Measurements from ENCODE around the gene ETFBKMT. TPM values are rescaled to one million over a fixed set of nuclear protein-coding genes. Genes with fewer than 3 reads are reported as not detected.
"Not testable (repeated sequence)": the region's sequence is repeated elsewhere in the genome, so short reads cannot be mapped to it uniquely, and the experiment has no call there.

ETFBKMT gene
- total RNA-seq, 4 donors from 2014 or later: 1.6 to 7.9 (median 2.9) TPM

DNA sequence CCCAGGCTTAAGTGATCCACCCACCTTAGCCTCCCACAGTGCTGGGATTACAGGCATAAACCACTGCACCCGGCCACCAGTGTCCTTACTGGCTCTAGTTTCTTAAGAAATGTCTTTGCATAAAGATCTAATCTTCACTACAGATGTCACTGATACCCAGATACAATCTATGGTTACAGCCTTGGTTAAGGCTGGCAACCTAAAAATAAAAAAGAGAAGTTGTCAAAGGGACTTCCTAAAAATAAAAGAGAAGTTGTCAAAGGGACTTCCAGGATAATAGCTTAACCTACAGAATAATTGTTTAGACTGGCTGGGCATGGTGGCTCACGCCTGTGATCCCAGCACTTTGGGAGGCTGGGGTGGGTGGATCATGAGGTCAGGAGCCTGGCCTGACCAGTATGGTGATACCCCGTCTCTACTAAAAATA lies 27.6 kb downstream of the ETFBKMT start:
- no peak for DNase-seq (ENCODE audit: low spot score in 2 of 2)
- 84 to 85% methylated on average over 3 of the region's 3 CpGs for WGBS, 2 donors
- no peaks in the 10 kb centered on the region for H3K27me3 ChIP-seq
- no peaks in the 10 kb centered on the region for H3K4me1 ChIP-seq
- no peak overlapping the region for H3K27ac ChIP-seq
- peaks cover 0 to 89% (median 6%) of the 10 kb centered on the region in 3 donors for H3K36me3 ChIP-seq
- H3K4me3 ChIP-seq: no peak overlapping the region
- TF ChIP-seq POLR2A (IDR thresholded peaks at IDR 0.05) (no peak), EP300 (IDR thresholded peaks at IDR 0.05) (no peak)
- TF ChIP-seq, protein P1, sequence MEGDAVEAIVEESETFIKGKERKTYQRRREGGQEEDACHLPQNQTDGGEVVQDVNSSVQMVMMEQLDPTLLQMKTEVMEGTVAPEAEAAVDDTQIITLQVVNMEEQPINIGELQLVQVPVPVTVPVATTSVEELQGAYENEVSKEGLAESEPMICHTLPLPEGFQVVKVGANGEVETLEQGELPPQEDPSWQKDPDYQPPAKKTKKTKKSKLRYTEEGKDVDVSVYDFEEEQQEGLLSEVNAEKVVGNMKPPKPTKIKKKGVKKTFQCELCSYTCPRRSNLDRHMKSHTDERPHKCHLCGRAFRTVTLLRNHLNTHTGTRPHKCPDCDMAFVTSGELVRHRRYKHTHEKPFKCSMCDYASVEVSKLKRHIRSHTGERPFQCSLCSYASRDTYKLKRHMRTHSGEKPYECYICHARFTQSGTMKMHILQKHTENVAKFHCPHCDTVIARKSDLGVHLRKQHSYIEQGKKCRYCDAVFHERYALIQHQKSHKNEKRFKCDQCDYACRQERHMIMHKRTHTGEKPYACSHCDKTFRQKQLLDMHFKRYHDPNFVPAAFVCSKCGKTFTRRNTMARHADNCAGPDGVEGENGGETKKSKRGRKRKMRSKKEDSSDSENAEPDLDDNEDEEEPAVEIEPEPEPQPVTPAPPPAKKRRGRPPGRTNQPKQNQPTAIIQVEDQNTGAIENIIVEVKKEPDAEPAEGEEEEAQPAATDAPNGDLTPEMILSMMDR (IDR thresholded peaks at IDR 0.05): no peak
- H3K9me3 ChIP-seq: peaks cover 0 to 23% (median 0%) of the 10 kb centered on the region in 4 donors

DNA sequence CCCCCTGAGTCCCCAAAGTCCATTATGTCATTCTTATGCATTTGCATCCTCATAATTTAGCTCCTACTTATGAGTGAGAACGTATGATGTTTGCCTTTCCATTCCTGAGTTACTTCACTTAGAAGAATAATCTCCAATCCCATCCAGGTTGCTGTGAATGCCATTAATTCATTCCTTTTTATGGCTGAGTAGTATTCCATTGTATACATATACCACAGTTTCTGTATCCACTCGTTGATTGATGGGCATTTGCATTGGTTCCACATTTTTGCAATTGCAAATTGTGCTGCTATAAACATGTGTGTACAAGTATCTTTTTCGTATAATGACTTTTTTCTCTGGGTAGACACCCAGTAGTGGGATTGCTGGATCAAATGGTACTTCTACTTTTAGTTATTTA lies 30.4 kb downstream of the ETFBKMT start:
- not testable (repeated sequence) for DNase-seq (ENCODE audit: low spot score in 2 of 2); H3K9me3 ChIP-seq; H3K27ac ChIP-seq; H3K4me3 ChIP-seq; H3K27me3 ChIP-seq; H3K4me1 ChIP-seq
- 94 to 97% methylated on average over 3 of the region's 3 CpGs for WGBS, 2 donors
- peaks cover 0 to 94% (median 0%) of the 10 kb centered on the region in 3 donors for H3K36me3 ChIP-seq

DNA sequence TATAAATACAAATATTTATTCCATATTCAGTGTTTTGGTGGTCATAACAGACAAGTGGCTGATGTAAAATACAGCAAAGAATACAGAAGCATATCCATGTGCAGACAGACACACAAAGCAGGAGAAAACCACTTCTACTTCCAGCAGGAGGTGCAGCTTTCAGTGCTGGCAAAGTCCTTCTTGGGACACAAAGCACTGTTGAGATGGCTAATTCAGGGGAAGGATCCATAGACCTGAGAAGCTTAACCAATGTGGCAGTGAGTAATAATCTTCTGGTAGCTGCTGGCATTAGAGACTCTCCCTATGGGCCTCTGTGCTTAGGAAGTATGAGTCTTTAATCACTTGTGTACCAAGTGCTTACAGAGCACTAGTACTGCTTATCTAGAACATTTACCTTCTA lies 42.6 kb downstream of the ETFBKMT start:
- no peak overlapping the region for H3K4me3 ChIP-seq
- no peaks in the 10 kb centered on the region for H3K27me3 ChIP-seq
- no peaks in the 10 kb centered on the region for H3K4me1 ChIP-seq
- DNase-seq (ENCODE audit: low spot score in 2 of 2): no peak
- TF ChIP-seq POLR2A (IDR thresholded peaks at IDR 0.05) (no peak), EP300 (IDR thresholded peaks at IDR 0.05) (no peak)
- H3K36me3 ChIP-seq: peaks cover 0 to 48% (median 0%) of the 10 kb centered on the region in 3 donors
- H3K27ac ChIP-seq: no peak overlapping the region
- H3K9me3 ChIP-seq: no peaks in the 10 kb centered on the region

DNA sequence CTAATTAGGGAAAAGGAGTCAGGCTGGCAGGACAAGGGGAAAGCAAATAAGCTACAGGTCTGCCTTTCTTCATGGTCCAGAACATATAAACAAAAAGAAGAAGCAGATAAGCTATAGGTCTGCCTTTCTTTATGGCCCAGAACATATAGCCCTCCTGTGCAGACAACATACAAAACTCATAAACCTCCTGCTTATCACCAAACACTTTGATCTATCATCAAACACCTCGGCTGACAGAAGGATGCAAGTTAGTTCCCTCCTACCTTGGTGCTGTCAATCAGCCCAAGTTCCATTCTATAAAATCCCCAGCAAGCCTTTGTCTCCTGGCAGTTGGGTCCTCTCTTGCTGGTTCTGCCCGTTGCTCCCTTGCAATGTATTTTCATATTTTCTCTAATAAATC lies 46.1 kb downstream of the ETFBKMT start:
- TF ChIP-seq, protein P1 (IDR thresholded peaks at IDR 0.05): no peak
- no peak for TF ChIP-seq POLR2A (IDR thresholded peaks at IDR 0.05)
- no peak for TF ChIP-seq EP300 (IDR thresholded peaks at IDR 0.05)
- no peak overlapping the region for H3K4me3 ChIP-seq
- peaks cover 0 to 45% (median 0%) of the 10 kb centered on the region in 3 donors for H3K36me3 ChIP-seq
- no peaks in the 10 kb centered on the region for H3K4me1 ChIP-seq
- H3K27me3 ChIP-seq: no peaks in the 10 kb centered on the region
- DNase-seq (ENCODE audit: low spot score in 2 of 2): no peak
- 72 to 74% methylated on average over 2 of the region's 2 CpGs for WGBS, 2 donors
- H3K9me3 ChIP-seq: peaks cover 0 to 25% (median 2%) of the 10 kb centered on the region in 4 donors
- no peak overlapping the region for H3K27ac ChIP-seq

DNA sequence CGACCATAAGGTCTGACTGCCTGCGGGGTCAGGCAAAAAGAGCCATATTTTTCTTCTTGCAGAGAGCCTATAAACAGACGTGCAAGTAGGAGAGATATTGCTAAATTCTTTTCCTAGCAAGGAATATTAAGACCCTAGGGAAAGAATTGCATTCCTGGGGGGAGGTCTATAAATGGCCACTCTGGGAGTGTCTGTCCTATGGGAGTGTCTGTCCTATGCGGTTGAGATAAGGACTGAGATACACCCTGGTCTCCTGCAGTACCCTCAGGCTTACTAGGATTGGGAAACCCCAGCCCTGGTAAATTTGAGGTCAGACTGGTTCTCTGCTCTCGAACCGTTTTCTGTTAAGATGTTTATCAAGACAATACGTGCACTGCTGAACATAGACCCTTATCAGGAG lies 48.6 kb downstream of the ETFBKMT start:
- 95 to 100% methylated on average over 7 of the region's 7 CpGs for WGBS, 2 donors

DNA sequence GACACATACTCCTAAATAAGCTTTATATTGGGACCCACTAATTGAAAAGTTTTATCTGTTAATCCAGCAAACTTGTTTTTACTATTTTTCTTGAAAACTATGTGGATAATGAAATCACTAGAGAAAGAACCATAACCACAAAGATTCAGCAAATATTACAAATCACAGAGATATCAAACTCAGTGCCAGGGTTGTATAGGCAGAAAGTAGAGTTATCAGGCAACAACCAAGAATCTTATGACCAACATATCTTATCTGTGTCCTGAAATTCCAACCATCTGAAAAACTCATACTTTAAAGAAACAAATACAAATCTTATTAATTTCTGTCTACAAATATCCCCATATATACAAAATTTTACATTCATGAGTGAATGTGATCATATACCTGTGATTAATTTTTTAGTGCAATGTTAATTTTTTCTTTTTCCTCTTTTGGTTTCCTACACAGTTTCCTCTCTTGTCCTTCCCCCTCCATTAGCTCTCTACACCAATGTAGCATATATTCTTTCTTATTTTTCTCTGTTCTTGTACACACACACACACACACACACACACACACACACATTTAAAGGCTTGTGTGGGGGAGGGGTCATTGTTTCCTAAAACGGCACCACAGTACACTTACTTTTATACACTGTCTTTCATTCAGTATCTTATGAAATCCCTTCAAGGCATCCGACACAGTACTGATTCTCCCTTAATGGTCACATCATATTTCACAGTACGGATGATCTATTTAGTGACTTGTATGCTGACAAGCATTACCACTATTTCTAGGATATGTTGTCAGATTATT lies 50.7 kb downstream of the ETFBKMT start:
- H3K4me1 ChIP-seq: no peaks in the 10 kb centered on the region
- H3K9me3 ChIP-seq: peaks cover 0 to 29% (median 2%) of the 10 kb centered on the region in 4 donors
- H3K36me3 ChIP-seq: peaks cover 0 to 37% (median 0%) of the 10 kb centered on the region in 3 donors
- H3K27me3 ChIP-seq: no peaks in the 10 kb centered on the region
- WGBS, 2 donors: 48 to 58% methylated on average over 3 of the region's 3 CpGs
- H3K27ac ChIP-seq: no peak overlapping the region
- no peak overlapping the region for H3K4me3 ChIP-seq
- TF ChIP-seq, protein P1 (IDR thresholded peaks at IDR 0.05): no peak
- TF ChIP-seq EP300 (IDR thresholded peaks at IDR 0.05) (no peak), POLR2A (IDR thresholded peaks at IDR 0.05) (no peak)
- DNase-seq (ENCODE audit: low spot score in 2 of 2): no peak

More for the DNA sequence above, 48.6 kb downstream of the ETFBKMT start:
- not testable (repeated sequence) for DNase-seq (ENCODE audit: low spot score in 2 of 2); H3K4me3 ChIP-seq; H3K27me3 ChIP-seq; H3K4me1 ChIP-seq; H3K27ac ChIP-seq
- H3K9me3 ChIP-seq: peaks cover 0 to 29% (median 2%) of the 10 kb centered on the region in 4 donors
- peaks cover 0 to 37% (median 0%) of the 10 kb centered on the region in 3 donors for H3K36me3 ChIP-seq

Measured in tibial nerve (tissue), 4 donors.